Measurements from ENCODE around the gene VSX2. TPM values are rescaled to one million over a fixed set of nuclear protein-coding genes. Genes with fewer than 3 reads are reported as not detected.

VSX2 gene
- polyA plus RNA-seq, 1 of the 3 experiments (the other 2 are of a cell fraction) = not detected

DNA sequence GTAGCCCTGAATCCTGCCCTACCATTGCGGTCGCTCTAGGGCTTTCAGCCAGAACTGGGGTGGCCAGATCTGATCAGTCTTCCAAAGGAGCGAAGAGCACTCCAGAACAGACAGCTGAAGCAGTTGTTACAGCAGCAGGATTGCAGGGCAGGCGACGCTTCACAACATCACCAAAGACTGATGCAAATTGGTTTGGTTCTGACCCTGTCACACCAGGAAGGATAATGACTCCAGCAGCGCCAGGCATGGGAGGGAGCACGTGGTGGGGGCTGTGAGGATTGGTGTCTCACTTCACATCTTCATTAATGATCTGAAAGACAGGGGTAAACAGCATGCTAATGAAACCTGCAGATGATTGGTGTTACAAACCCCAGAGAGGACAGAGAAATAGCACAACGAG, 30.6 kb upstream of the VSX2 start:
- Histone ChIP-seq H3K27me3 (ENCODE audit: insufficient read depth) (no peaks in the 10 kb centered on the region), H2AFZ (ENCODE audit: low read depth) (no peak overlapping the region), H3K9ac (no peak overlapping the region), H3K36me3 (replicated peaks in 1 of 2; ENCODE audit: control insufficient read depth in 1 of 2, insufficient read depth in 2 of 2, low read length in 1 of 2) (no peaks in the 10 kb centered on the region), H3K9me2 (no peaks in the 10 kb centered on the region), H3F3A (replicated peaks; ENCODE audit: insufficient read depth) (no peaks in the 10 kb centered on the region), H4K20me1 (ENCODE audit: insufficient read depth) (no peaks in the 10 kb centered on the region), H3K4me3 (ENCODE audit: low read depth in 2 of 2, low read length in 1 of 2) (no peak overlapping the region), H3K4me1 (ENCODE audit: control insufficient read depth in 1 of 2, insufficient read depth in 2 of 2, low read depth in 1 of 2, low read length in 1 of 2) (no peaks in the 10 kb centered on the region), H3K79me2 (ENCODE audit: insufficient read depth) (no peaks in the 10 kb centered on the region), H3K9me3 (no peaks in the 10 kb centered on the region), H3K27ac (ENCODE audit: low read depth in 2 of 2, low read length in 1 of 2) (no peak overlapping the region), H3K4me2 (no peak overlapping the region)
- no peak for DNase-seq
- TF ChIP-seq USF2 (IDR thresholded peaks at IDR 0.05; ENCODE audit: borderline replicate concordance, low read depth, low read length) (no peak), GABPA (IDR thresholded peaks at IDR 0.05; ENCODE audit: low read depth) (no peak), FOSL2 (IDR thresholded peaks at IDR 0.05; ENCODE audit: borderline replicate concordance, low read depth) (no peak), NRF1 (IDR thresholded peaks at IDR 0.05; ENCODE audit: low read depth, low read length) (no peak), TCF12 (IDR thresholded peaks at IDR 0.05) (no peak), USF1 (IDR thresholded peaks at IDR 0.05; ENCODE audit: borderline replicate concordance, low read depth) (no peak), MXI1 (IDR thresholded peaks at IDR 0.05; ENCODE audit: low read depth, low read length) (no peak)
- TF ChIP-seq, protein P1, sequence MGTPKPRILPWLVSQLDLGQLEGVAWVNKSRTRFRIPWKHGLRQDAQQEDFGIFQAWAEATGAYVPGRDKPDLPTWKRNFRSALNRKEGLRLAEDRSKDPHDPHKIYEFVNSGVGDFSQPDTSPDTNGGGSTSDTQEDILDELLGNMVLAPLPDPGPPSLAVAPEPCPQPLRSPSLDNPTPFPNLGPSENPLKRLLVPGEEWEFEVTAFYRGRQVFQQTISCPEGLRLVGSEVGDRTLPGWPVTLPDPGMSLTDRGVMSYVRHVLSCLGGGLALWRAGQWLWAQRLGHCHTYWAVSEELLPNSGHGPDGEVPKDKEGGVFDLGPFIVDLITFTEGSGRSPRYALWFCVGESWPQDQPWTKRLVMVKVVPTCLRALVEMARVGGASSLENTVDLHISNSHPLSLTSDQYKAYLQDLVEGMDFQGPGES (IDR thresholded peaks at IDR 0.05; ENCODE audit: low read depth, low read length) = no peak
- TF ChIP-seq, protein P2, sequence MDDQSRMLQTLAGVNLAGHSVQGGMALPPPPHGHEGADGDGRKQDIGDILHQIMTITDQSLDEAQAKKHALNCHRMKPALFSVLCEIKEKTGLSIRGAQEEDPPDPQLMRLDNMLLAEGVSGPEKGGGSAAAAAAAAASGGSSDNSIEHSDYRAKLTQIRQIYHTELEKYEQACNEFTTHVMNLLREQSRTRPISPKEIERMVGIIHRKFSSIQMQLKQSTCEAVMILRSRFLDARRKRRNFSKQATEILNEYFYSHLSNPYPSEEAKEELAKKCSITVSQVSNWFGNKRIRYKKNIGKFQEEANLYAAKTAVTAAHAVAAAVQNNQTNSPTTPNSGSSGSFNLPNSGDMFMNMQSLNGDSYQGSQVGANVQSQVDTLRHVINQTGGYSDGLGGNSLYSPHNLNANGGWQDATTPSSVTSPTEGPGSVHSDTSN (IDR thresholded peaks at IDR 0.05) = no peak
- TF ChIP-seq, protein P3, sequence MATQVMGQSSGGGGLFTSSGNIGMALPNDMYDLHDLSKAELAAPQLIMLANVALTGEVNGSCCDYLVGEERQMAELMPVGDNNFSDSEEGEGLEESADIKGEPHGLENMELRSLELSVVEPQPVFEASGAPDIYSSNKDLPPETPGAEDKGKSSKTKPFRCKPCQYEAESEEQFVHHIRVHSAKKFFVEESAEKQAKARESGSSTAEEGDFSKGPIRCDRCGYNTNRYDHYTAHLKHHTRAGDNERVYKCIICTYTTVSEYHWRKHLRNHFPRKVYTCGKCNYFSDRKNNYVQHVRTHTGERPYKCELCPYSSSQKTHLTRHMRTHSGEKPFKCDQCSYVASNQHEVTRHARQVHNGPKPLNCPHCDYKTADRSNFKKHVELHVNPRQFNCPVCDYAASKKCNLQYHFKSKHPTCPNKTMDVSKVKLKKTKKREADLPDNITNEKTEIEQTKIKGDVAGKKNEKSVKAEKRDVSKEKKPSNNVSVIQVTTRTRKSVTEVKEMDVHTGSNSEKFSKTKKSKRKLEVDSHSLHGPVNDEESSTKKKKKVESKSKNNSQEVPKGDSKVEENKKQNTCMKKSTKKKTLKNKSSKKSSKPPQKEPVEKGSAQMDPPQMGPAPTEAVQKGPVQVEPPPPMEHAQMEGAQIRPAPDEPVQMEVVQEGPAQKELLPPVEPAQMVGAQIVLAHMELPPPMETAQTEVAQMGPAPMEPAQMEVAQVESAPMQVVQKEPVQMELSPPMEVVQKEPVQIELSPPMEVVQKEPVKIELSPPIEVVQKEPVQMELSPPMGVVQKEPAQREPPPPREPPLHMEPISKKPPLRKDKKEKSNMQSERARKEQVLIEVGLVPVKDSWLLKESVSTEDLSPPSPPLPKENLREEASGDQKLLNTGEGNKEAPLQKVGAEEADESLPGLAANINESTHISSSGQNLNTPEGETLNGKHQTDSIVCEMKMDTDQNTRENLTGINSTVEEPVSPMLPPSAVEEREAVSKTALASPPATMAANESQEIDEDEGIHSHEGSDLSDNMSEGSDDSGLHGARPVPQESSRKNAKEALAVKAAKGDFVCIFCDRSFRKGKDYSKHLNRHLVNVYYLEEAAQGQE (IDR thresholded peaks at IDR 0.05; ENCODE audit: low read depth, low read length) = no peak
- WGBS (ENCODE audit: low lambda C conversion rate) = 89% methylated on average over 8 of the region's 8 CpGs
- CTCF ChIA-PET = interaction anchor here (0.6 to 2.0 kb wide), 3 partner anchors 10 to 210 kb away, joined by 3 to 9 read pairs (median 4); no protein-coding TSS in a partner anchor
- POLR2A ChIA-PET = no interaction called here

Data from SK-N-SH (cell line).